HUES64 (cell line): ENCODE data around the gene ZBED4. TPM values are rescaled to one million over a fixed set of nuclear protein-coding genes. Genes with fewer than 3 reads are reported as not detected.
A peak's percentile ranks its signal among the peaks of the same experiment; 100 is the strongest.

ENCODE experiments used
- H3K27ac ChIP-seq: 2 replicates; pipeline ENCODE4 v1.7.0; 2013; ENCODE audit warnings: low read depth, low read length, inconsistent platforms
- H3K27me3 ChIP-seq: 2 replicates; pipeline ENCODE4 v1.6.1; 2013; ENCODE audit warnings: mild to moderate bottlenecking, low read length; ENCODE audit not compliant: insufficient read depth
- H3K36me3 ChIP-seq: 2 replicates; pipeline ENCODE4 v1.6.1; 2013; ENCODE audit warnings: mild to moderate bottlenecking, low read length; ENCODE audit not compliant: insufficient read depth
- H3K4me1 ChIP-seq: 2 replicates; pipeline ENCODE4 v1.6.1; 2013; ENCODE audit warnings: mild to moderate bottlenecking, low read length, moderate library complexity; ENCODE audit not compliant: insufficient read depth
- H3K4me3 ChIP-seq: 2 replicates; pipeline ENCODE4 v1.5.1; 2013; ENCODE audit warnings: mild to moderate bottlenecking, low read length, moderate library complexity
- H3K9ac ChIP-seq: 2 replicates; pipeline ENCODE4 v1.6.1; 2013; ENCODE audit warnings: mild to moderate bottlenecking, low read depth, low read length
- H3K9me3 ChIP-seq: 2 replicates; pipeline ENCODE4 v1.6.1; 2013; ENCODE audit warnings: low read depth, low read length; ENCODE audit not compliant: insufficient read depth
- WGBS: fragments of 150-250, 120-280 bp; methylation state at CpG from one replicate; pipeline ENCODE4 v1.1.7; 2013; ENCODE audit warnings: missing lambda C conversion rate; 5-methylcytosine and 5-hydroxymethylcytosine counted together
- polyA plus RNA-seq, 2 experiments: library from polyadenylated mRNA; stranded (reverse); fragments of 50-300 nt; gene quantifications; one replicate each; pipeline ENCODE4 v1.2.3, GENCODE V29; 2013

The ZBED4 gene, protein sequence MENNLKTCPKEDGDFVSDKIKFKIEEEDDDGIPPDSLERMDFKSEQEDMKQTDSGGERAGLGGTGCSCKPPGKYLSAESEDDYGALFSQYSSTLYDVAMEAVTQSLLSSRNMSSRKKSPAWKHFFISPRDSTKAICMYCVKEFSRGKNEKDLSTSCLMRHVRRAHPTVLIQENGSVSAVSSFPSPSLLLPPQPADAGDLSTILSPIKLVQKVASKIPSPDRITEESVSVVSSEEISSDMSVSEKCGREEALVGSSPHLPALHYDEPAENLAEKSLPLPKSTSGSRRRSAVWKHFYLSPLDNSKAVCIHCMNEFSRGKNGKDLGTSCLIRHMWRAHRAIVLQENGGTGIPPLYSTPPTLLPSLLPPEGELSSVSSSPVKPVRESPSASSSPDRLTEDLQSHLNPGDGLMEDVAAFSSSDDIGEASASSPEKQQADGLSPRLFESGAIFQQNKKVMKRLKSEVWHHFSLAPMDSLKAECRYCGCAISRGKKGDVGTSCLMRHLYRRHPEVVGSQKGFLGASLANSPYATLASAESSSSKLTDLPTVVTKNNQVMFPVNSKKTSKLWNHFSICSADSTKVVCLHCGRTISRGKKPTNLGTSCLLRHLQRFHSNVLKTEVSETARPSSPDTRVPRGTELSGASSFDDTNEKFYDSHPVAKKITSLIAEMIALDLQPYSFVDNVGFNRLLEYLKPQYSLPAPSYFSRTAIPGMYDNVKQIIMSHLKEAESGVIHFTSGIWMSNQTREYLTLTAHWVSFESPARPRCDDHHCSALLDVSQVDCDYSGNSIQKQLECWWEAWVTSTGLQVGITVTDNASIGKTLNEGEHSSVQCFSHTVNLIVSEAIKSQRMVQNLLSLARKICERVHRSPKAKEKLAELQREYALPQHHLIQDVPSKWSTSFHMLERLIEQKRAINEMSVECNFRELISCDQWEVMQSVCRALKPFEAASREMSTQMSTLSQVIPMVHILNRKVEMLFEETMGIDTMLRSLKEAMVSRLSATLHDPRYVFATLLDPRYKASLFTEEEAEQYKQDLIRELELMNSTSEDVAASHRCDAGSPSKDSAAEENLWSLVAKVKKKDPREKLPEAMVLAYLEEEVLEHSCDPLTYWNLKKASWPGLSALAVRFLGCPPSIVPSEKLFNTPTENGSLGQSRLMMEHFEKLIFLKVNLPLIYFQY
- 17.0 TPM for polyA plus RNA-seq (2013, experiment 1 of 2)
- 20.5 TPM for polyA plus RNA-seq (2013, experiment 2 of 2)

DNA sequence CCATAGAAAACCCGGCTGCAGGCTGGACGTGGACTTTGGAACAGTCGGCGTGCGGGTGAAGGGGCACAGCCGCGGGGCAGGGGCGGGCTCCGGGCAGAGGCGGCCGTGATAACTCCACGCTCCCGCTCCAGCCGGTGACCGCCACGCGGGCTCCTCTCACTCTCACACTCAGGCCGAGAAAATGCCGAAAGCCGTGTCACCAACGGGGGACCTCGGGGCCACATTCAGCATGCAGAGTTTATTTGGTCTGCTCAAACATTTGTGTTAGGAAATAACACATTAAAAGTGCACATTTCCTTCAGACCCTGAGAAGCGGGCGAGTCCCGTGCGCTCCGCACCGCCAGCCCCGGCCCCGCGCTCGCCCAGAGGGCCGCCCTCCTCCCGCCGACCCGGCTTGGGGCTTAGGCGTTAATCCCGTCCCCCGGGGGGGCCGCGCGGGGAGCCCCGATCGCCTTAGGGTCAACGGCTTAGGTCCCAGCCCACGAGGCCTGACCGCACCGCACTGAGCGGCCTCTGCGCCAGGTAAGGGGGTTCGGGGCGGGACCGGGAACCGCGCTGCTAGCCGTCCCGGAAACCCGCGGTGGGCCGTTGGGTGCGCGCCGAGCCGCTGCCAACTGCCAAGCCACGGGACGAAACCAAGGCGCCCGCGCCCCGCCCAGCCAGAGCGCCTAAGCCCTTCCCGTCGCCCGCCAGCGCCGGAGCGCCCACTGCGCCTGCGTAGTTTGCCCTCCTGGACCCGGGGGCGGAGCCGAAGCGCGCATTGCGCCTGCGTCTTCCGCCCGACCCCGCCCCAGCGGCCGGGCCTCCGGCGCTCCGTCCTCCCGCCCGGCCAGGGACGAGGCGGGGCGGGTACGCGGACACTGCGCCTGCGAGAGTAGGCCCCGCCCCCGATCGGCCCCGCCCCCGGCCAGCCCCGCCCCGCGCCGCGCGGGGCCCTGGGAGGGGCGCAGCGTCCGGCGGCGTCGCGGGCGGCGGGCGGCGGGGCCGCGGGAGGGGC, at the start of gene ZBED4:
Gene ZBED4 (plus strand): TSS at position 947 of the 997 bp plus-strand sequence. CDS start 29,819 bp downstream, outside the sequence.
- peak within 1 kb of the TSS; percentile 64; the same call in 1 of the 2 replicates for H3K27ac ChIP-seq
- peaks cover 6% of the 10 kb centered on the region; the same call in 1 of the 2 replicates for H3K4me1 ChIP-seq
- no peaks in the 10 kb centered on the region for H3K36me3 ChIP-seq
- H3K27me3 ChIP-seq = peaks cover 50% of the 10 kb centered on the region
- peak within 1 kb of the TSS; percentile 82 for H3K9ac ChIP-seq
- no peaks in the 10 kb centered on the region for H3K9me3 ChIP-seq
- H3K4me3 ChIP-seq = peak within 1 kb of the TSS; percentile 93
- 1% methylated on average over 127 of the region's 127 CpGs for WGBS

DNA sequence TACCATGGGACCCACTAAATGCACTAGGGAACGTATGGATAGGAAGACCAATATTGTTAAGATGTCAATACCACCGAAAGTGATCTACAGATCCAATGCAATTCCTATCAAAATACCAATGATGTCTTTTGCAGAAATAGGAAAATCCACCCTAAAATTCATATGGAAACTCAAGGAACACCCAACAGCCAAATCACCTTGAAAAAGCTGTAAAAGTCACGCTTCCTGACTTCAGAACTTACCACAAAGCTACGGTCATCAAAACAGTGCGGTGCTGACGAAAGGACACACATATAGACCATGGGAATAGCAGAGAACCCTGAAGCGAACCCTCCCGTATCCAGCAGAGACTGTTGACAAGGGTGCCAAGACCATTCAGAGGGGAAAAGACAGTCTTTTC, 46.5 kb upstream of the ZBED4 start:
- Histone ChIP-seq H3K27ac (no peak overlapping the region), H3K36me3 (peaks cover 19% of the 10 kb centered on the region), H3K4me3 (no peak overlapping the region), H3K27me3 (no peaks in the 10 kb centered on the region), H3K9ac (no peak overlapping the region), H3K4me1 (no peaks in the 10 kb centered on the region), H3K9me3 (no peaks in the 10 kb centered on the region)
- 93% methylated on average over 8 of the region's 8 CpGs for WGBS

DNA sequence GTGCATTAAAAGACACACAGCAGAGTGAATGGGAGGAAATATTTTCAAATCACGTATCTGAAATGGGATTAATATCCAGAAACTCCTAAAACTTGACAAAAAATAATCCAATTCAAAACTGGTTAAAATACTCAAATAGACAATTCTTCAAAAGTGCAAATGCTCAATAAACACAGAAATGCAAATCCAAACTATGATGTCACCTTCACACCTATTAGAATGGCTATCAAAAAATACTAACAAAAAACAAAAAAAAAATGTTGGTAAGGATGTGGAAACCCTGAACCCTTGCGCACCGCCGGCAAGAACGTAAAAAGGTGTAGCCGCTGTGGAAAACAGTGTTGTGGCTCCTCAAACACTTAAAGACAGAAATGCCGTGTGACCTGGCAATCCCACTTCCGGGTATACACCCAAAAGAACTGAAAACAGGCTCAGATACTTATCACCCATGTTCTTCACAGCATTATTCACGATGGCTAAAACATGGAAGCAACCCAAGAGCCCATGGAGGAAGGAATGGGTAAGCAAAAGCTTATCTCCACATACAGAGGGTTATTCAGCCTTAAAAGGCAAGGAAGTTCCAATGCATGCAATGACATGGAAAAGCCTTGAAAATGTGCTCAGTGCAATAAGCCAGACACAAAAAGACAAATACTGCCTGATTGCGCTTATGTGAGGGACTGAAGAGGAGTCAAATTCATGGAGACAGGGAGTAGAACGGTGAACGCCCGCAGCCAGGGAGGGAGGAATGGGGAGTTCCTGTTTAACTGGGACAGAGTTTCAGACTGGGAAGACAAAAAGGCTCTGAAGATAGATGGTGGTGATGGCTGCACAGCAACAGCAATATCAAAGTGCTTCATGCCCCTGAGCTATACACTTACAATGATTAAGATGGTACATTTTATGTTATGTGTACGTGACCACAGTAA, 45.6 kb upstream of the ZBED4 start:
- H3K4me3 ChIP-seq = no peak overlapping the region
- no peak overlapping the region for H3K9ac ChIP-seq
- WGBS = 98% methylated on average over 14 of the region's 14 CpGs
- no peaks in the 10 kb centered on the region for H3K4me1 ChIP-seq
- H3K36me3 ChIP-seq = peaks cover 16% of the 10 kb centered on the region
- no peak overlapping the region for H3K27ac ChIP-seq
- H3K27me3 ChIP-seq = no peaks in the 10 kb centered on the region
- H3K9me3 ChIP-seq = no peaks in the 10 kb centered on the region

DNA sequence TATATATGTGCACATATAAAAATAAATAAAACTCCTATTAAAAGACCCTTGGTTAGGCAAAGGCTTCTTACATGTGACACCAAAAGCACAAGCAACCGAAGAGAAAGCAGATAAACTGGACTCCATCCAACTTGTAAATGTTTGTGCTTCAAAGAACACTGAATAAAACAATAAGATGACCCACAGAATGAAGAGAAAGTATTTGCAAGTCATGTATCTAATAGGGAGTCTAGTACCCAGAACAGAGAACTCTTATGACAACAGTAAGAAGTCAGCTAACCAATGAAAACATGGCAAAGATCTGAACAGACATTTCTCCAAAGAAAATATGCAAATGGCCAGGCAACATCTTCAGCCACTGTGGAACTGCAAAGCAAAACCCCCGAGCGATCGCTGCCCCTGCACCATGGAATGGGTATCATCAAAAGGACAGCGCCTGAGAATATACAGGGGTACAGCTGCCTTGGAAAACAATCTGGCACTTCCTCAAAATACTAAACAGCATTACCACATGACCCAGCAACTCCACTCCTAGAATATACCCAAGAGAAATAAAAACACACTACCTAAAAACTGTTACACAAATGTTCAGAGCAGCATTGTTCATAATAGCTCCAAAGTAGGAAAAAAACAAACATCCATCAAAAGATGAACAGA, 43.2 kb upstream of the ZBED4 start:
- Histone ChIP-seq H3K27me3 (no peaks in the 10 kb centered on the region), H3K36me3 (peaks cover 13% of the 10 kb centered on the region), H3K4me1 (no peaks in the 10 kb centered on the region), H3K4me3 (no peak overlapping the region), H3K9me3 (no peaks in the 10 kb centered on the region), H3K27ac (no peak overlapping the region), H3K9ac (no peak overlapping the region)
- WGBS = 95% methylated on average over 5 of the region's 5 CpGs

DNA sequence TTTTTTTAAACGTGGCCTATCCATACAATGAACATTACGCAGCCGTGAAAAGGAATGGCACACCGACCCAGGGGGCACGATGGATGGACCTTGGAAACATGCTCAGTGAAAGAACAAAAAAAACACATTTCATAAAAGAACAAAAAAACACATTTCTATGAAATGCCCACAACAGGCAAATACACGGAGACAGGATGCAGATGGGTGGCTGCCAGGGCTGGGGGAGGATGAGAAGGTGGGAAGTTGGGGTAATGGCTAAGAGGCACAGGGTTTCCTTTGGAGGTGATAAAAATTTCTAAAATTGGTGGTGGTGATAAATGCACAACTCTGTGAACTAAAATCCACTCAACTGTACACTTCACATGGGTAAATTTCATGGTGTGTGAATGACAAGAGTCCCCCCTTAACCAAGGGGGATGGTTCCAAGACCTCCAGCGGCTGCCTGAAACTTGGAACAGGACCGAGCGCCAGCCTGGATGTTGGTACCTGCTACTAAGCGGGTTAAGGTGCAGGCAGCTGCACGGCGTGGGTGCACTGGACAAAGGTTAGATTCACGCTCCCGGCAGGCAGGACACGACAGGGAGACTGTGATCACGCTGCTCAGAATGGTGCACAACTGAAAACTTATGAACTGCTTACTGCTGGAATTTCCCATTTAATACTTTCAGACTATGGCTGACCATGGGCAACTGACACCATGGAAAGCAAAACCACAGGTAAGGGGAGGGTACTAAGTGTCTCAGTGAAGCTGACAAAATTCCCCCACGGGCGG, 42.4 kb upstream of the ZBED4 start:
- Histone ChIP-seq H3K4me1 (no peaks in the 10 kb centered on the region), H3K27me3 (no peaks in the 10 kb centered on the region), H3K27ac (no peak overlapping the region), H3K4me3 (no peak overlapping the region), H3K36me3 (peaks cover 13% of the 10 kb centered on the region), H3K9me3 (no peaks in the 10 kb centered on the region), H3K9ac (no peak overlapping the region)
- 93% methylated on average over 18 of the region's 18 CpGs for WGBS

DNA sequence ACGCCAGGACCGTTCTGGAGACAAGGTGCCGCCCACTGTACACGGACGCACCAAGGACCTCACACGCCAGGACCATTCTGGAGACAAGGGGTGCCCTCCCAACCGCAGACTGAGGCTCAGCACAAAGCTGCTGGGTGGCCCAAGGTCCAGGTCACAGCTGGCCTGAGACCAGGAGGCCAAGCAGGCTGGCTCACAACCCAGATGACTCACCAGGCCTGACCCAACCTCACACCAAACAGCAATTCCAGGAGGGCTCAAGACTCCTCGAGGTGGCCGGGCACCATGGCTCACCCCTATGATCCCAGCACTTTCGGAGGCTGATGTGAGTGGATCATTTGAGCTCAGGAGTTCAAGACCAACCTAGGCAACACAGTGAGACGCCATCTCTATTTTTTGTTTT, 40.8 kb upstream of the ZBED4 start:
- H3K9me3 ChIP-seq = no peaks in the 10 kb centered on the region
- peaks cover 29% of the 10 kb centered on the region for H3K36me3 ChIP-seq
- no peak overlapping the region for H3K4me3 ChIP-seq
- no peak overlapping the region for H3K9ac ChIP-seq
- no peaks in the 10 kb centered on the region for H3K27me3 ChIP-seq
- no peaks in the 10 kb centered on the region for H3K4me1 ChIP-seq
- 97% methylated on average over 11 of the region's 11 CpGs for WGBS
- H3K27ac ChIP-seq = no peak overlapping the region

DNA sequence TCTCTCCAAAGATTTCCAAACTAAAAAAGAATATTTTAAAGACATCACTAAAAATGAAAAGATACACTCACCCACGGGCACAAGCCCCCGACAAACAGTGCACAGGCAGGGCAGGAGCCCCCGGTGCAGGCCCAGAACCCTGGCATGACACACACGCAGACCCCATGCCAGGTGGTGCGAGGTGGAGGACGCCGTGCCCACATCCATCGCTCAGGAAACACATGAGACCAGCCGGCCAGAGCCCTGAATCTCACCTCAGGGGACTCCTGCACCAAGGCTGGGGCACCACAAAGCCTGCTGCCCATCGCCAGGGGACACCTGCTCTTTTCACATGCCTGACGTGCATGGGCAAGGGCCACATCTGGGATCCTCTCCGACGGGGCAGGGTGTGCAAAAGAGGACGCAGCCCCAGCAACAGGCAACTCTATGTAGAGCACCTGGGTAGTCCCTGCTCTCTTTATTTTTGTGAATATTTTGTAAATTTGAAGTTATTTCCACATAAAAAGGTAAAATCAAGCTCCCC, 39.4 kb upstream of the ZBED4 start:
- no peaks in the 10 kb centered on the region for H3K4me1 ChIP-seq
- WGBS = 95% methylated on average over 14 of the region's 14 CpGs
- H3K9ac ChIP-seq = no peak overlapping the region
- H3K4me3 ChIP-seq = no peak overlapping the region
- H3K27ac ChIP-seq = no peak overlapping the region
- H3K27me3 ChIP-seq = no peaks in the 10 kb centered on the region
- peaks cover 41% of the 10 kb centered on the region for H3K36me3 ChIP-seq
- H3K9me3 ChIP-seq = no peaks in the 10 kb centered on the region

DNA sequence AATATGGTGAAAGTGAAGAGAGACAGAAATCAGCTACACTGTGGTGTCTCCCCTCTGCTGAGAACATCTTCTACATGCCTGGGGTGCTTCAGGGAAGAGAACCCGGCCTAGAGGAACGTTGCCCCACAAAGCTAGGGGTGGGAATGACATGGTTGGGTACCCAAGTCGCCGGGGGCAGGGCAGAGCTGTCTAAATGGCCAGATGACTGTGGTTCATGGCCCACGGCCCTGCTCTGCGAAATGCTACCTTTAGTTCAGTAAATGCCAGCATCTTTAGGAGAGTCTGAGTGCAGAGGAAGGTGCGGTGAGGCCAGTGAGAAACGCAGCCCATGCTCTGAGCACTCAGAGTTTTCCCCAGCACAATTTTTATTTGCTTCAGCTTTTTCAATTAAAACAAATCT, 38.8 kb upstream of the ZBED4 start:
- Histone ChIP-seq H3K4me3 (no peak overlapping the region), H3K9ac (no peak overlapping the region), H3K36me3 (peaks cover 46% of the 10 kb centered on the region), H3K27me3 (no peaks in the 10 kb centered on the region), H3K9me3 (no peaks in the 10 kb centered on the region), H3K4me1 (no peaks in the 10 kb centered on the region), H3K27ac (no peak overlapping the region)
- WGBS = 93% methylated on average over 8 of the region's 8 CpGs
